Stimulated activated naive CD8-positive, alpha-beta T cell treated with anti-CD3 and anti-CD28 coated beads, Interleukin-15, Interleukin-2, amounts not matched to agents 100 U/mL and 50 U/mL, for 24 hours (primary cell): Measurements from ENCODE around the gene SPRED1.
A peak's percentile ranks its signal among the peaks of the same experiment; 100 is the strongest.
"Not testable (repeated sequence)": the region's sequence is repeated elsewhere in the genome, so short reads cannot be mapped to it uniquely, and the experiment has no call there.

Experiments
- ATAC-seq: fragments of 150-1000 bp; cut with Tn5 transposase; one replicate; pipeline ENCODE4 v1.10.0; 2021
- DNase-seq: peaks from one replicate; pipeline ENCODE4 v3.0.0; 2021

Gene SPRED1

DNA sequence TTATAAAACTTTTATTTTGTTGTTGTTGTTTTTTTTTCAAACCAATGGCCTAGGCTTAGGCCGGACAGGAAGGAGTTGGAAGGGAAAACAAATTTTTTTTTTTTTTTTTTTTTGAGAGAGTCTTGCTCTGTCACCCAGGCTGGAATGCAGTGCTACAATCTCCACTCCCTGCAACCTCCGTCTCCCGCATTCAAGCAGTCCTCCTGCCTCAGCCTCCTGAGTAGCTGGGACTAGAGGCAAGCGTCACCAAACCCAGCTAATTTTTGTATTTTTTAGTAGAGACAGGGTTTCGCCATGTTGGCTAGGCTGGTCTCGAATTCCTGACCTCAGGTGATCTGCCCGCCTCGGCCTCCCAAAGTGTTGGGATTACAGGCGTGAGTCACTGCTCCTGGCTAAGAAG is 15.6 kb upstream of the SPRED1 start:
- DNase-seq, ATAC-seq: not testable (repeated sequence)

DNA sequence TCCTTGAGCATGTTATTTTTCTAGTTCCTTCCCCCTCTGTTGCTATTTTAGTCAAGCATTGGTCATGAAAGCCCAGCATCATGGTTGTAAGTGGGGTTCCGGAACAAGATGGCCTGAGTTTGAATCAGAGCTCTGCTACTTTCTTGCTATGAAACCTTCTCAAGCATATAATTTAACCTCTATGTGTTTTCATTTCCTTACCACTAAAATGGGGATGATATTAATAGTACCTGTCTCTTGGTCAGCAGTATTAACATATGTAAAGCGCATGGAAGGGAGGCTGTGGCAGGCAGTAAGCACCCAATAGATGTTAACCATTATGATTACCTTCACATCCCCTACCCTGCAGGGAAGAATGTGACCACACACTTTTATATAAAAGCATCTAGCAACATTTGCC is 14.3 kb upstream of the SPRED1 start:
- ATAC-seq: no peak
- DNase-seq: no peak

DNA sequence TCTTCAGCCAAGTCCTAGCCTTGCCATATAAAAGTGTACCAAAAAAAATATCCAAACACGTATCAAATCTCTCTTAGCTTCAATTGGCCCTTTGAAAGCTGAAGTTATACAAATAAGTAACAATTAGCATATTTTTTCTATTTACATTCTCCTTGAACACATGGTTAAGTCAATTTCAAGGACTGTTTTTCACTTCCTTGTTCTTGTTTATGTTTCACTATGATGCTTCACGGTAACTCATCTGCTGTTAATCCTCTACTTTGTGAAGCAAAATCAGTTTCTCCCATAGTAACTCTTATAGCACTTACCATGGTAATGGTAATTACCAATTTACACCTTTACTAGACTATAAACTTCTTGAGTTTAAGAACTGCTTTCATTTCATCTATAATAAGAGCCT is 10.6 kb upstream of the SPRED1 start:
- DNase-seq (no peak), ATAC-seq (no peak)

DNA sequence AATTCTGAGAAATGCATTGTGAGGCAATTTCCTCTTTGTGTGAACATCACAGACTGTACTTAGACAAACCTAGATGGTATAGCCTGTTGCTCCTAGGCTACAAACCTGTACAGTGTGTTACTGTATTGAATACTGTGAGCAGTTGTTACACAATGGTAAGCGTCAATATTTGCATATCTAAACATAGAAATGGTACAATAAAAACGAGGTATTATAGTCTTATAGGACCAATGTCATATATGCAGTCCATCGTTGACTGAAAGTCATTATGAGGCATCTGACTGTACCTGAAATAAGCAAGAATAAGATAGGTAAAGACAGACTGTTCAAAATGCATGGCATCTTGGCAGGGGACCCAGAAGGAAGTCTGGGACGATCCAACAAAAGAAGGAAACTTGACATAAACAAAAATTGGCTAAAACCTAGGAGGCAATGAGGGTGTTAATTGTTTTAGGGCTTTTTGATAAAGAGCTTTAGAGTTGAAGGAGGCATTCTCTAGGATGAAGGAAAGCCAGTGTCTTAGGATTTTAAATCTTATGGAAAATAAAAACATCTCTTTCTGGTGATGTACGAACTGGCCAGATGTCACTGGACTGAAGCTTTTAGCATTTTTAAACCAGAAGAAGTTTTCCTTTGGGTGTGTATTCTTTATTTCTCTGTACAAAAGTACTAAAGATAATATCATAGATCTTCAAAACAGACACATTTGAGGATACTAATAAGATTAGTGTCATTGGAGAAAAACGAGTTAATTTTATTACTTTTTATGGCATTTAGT is 9.2 kb upstream of the SPRED1 start:
- ATAC-seq: no peak
- no peak for DNase-seq

DNA sequence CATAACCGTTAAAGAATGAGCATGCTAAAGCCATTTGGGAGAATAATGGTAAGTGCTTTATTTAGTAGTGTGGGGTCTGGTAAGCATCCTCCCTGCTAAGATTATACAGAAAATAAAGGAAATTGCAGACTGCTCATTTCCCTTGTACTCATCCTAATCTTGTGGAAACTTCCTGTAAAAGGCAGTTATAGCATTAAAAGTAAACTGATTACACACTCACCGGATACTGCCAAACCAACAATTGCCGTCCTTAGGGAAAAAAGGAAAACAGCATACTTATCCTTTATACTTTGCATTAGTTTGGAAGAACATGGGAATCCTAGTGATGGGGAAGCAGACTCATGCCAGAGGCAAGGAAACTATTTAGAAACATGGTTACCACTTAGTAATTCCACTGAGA is 5.3 kb upstream of the SPRED1 start:
- no peak for ATAC-seq

DNA sequence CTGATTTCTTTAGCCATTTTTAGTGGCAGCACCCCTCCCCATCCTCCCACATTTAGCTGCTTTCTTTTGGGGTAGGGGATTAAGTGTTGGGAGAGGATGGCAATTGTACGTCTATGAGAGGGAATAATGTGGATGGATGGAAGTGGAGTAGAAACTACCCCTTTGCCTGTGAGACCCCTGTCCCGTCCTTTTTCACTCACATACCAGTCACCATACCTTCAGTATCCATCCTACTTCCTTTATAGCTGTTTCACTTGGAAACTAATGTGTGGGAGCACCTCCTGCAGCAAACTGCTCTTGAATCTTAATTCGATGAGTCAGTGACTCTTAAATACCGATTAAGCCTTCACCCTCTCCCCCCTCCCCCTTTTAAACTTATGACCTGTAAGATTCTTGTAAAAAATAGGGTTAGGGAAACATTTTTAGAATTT is 730 bp downstream of the SPRED1 start:
- ATAC-seq: peak; percentile 29

More for the DNA sequence above, 5.3 kb upstream of the SPRED1 start:
- DNase-seq: no peak

DNA sequence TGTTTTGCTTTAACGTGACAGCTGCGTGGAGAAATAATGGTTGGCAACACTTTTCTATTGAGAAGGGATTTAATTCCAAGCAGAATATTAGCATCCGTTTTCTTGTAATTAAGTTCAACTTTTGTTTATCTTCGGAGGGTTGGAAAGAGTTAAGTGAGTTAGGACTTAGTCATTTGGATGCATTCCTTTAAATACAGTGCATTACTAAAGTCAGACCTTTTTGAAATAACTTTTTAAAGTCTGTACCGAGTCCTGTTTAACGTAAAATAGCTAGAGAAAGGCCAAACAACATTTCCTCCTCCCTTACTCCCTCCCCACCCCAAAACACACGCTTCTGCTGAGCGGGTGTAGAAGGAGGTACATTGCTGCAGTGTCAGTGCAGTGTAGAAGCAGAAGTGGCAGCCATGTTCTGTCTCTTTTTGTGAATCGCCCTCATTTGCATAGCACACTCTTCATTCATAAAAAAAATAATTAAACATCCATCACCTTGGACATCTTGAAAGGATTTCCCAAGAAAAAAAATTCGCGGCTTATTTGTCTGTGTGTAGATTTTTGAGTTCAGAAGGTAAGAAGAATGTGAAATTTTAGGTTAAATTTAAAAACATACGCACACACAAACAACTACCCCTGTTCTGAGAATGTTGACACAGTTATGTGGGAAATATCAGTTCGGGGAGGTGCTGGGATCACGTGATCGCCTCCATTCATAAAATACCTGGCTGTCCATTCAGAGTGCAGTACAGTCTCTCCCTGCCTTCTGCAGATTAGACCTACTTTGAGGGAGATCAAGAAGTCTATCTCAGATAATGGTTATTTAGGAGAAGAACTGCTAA is 1.6 kb downstream of the SPRED1 start:
- ATAC-seq (peak; percentile 48), DNase-seq (peak; percentile 15)

More for the DNA sequence above, 730 bp downstream of the SPRED1 start:
- peak; percentile 7 for DNase-seq

DNA sequence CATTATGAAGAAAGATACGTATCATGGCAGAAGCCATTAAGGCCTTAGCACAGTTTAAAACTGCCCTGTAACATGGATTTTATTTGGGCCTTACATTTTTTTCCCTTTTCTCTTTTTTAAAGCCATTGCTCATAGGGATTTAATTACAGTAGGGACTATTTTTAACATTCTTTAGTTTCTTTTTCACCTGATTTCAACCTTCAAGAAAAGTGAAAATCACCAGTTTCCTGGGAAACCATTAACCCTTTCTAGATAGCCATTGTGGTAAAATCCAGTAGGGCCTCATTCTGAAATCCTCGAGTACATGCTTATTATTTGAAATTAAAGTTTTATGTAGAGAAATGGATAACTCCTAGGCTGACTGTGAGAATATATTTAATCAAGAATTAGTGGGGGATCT is 3.1 kb downstream of the SPRED1 start:
- ATAC-seq: no peak
- no peak for DNase-seq

DNA sequence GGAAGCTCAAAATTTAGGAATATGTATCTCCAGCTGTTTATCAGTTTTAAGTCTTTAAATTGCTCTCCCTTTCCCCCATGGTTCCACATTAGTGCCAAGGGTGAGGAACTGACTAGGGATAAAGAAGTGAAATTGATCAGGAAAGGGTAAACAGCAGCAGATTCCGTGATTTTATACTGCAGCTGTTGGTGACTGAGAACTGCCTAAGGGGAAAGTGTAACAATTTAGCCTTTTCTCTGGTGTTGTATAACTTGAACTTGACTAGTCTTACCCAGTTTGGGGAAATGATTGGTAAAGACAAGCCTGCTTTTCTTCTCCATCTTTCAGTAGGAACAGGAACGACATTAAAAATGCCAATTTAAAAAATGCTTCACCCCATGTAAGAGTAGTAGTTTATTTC is 5.0 kb downstream of the SPRED1 start:
- DNase-seq (no peak), ATAC-seq (no peak)

DNA sequence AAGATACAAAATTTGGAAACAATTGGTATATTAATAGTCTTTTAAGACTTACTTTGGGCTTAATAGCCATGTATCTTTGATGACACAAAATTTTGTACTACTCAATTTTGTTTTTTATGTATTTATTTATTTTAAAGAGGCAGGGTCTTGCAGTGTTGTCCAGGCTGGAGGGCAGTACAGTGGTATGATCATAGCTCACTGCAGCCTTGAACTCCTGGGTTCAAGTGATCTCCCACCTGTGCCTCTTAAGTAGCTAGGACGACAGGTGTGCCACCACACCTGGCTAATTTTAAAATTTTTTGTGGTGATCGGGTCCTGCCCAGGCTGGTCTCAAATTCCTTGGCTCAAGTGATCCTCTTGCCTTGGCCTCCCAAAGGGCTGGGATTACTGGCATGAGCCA is 6.5 kb downstream of the SPRED1 start:
- no peak for ATAC-seq
- no peak for DNase-seq

DNA sequence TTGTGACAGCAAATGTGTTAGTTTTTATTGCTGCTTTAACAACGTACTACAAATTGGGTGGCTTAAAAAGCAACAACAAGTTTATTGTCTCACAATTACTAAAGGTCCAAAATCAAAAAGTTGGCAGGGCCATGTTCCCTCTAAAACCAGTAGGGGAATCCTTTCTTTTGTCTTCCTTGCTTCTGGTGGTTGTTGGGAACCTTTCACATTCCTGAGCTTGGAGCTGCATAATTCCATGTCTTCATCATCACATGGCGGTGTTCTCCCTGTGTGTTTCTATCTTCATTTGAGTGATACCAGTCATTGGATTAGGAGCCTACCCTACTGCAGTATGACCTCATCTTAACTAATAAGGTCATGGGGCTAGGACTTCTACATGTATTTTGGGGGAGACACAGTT is 7.4 kb downstream of the SPRED1 start:
- ATAC-seq: no peak
- no peak for DNase-seq

DNA sequence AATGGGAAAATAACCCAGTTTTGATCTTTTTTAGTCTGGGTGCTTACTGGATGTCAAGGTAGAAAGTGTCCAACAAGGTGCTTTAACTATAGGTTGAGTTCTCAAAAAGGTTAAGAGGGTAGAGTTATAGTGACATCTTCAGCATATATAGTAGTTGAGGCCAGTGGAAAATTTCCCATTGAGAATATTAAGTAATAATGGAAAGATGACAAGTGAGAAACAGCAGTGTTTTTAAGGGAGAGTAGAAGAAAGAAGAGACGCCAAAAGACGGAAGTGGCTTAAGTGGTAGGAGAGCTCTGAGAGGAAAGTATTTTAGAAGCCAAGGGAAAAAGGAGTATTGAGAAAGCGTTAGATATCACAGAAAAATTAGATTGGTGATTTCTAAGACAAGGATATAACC is 10.6 kb downstream of the SPRED1 start:
- ATAC-seq (no peak), DNase-seq (no peak)

DNA sequence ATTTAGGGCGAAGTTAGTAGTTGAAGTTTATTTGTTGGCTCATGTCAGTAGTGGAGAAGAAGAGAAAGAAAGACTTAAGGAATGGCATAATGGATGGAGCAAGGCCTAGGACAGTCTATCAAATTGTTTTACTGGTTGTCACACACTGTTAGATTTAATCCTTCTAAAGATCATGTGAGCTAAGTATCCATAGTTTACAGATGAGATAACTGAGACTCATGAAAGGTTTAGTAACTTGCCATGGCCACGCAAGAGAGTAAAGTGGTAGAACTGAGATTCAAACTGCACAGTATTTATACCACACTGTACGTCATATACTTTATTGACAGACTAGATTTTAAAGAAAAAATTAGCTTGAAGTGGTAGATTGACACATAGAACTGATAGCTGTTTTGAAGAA is 11.4 kb downstream of the SPRED1 start:
- ATAC-seq (no peak), DNase-seq (no peak)

DNA sequence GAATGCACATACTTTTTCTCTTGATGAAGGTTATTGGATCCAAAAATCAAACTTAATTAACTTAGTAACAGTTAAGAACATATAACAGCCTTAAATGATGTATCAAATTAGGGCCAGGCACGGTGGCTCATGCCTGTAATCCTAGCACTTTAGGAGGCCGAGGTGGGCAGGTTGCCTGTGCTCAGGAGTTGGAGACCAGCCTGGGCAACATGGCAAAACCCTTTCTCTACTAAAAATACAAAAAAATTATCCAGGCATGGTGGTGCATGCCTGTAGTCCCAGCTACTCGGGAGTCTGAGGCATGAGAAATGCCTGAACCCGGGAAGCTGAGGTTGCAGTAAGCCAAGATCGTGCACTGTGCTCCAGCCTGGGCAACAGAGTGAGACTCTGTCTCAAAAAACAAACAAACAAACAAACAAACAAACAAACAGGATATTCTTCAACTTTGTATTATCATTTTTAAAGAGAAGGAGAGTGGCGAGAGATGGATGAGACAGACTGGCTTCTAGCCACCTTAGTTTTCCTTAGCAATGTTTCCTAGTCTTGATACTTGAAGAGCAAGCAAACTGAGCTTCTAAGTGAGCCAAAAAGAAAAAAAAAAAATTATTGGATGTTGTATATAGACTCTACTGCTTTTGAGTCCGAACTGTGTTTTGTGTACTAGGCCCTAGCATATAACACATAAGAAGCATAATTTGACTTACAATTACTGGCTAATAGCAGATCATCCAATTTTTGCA is 13.8 kb downstream of the SPRED1 start:
- DNase-seq (no peak), ATAC-seq (no peak)

DNA sequence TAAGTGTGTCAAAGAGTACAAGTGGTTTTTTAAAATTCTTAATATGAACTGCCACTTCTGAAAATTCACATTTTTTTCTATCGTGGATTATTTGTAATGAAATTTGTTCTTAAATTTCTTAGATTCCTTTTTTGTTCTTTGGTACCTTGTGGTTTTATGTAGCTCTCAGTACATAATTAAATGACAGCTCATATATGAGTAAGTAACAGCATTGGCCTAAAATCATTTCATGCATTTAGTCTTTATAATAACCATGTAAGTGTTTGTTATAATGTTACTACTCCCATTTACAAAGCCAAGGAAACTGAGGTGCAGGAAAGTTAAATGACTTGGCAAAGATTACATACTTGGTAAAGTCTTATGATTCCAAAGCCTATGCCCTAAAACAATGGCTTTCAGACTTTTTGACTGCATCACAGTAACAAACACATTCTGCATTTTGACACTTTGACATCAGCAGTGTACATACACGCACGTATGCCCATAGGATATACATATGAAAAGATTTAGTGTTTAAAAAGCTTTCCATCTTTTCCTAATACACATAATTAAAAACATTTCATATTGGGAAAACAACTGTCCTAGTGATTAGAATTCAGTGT is 14.9 kb downstream of the SPRED1 start:
- DNase-seq: no peak
- no peak for ATAC-seq

DNA sequence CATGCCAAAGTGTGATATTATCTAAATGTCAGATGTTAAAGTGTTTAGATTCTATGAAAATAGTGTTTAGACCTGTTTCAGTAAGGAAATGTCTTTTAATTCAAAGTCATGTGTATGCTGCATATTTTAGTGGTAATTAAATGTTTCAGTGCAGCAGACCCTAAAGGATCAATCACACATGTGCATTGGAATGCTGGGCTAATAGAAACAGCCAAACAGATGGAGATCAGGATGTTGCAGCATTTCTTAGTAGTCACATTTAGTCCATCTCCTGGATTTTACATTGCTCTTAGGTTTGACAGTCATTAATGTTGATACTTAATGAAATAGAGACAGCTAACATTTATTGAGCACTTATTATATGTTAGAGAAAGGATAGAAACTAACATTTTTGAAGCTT is 18.5 kb downstream of the SPRED1 start:
- DNase-seq (no peak), ATAC-seq (no peak)

DNA sequence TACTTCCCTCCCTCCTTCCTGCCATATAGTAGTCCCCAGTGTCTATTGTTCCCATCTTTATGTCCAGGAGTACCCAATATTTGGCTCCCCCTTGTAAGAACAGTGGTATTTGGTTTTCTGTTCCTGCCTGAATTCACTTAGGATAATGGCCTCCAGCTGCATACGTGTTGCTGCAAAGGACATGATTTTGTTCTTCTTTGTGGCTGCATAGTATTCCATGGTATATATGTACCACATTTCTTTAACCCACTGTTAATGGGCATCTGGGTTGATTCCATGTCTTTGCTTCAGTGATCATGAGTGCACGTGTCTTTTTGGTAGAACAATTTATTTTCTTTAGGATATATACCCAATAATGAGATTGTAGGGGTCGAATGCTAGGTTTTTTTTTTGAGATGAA is 19.3 kb downstream of the SPRED1 start:
- ATAC-seq (no peak), DNase-seq (no peak)

DNA sequence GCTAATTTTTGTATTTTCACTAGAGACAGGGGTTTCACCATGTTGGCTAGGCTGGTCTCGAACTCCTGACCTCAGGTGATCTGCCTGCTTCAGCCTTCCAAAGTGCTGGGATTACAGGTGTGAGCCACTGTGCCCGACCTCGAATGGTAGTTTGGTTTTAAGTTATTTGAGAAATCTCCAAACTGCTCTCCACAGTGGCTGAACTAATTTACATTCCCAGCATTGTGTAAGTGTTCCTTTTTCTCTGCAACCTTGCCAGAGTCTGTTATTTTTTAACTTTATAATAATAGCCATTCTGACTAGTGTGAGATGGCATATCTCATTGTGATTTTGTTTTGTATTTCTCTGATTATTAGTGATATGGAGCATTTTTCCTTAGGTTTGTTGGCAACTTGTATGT is 19.8 kb downstream of the SPRED1 start:
- not testable (repeated sequence) for DNase-seq, ATAC-seq

DNA sequence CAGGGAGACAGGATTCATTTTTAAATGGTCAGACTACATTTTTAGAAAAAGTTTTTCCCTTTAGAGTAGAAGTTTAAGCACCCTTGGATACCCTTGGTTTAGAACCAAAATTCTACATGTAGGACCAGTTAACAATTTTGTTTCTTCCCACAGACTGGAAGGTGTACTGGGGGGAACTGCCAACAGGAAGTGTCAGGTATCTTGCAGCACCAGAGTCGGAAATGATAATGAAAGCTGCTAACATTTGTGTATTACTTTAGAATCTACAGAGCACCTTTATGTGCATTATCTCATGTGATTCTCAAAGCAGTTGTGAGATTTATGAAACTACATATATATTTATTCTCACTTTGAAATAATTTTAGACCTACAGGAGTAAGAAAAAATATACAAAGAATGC is 21.5 kb downstream of the SPRED1 start:
- DNase-seq: no peak
- ATAC-seq: no peak

DNA sequence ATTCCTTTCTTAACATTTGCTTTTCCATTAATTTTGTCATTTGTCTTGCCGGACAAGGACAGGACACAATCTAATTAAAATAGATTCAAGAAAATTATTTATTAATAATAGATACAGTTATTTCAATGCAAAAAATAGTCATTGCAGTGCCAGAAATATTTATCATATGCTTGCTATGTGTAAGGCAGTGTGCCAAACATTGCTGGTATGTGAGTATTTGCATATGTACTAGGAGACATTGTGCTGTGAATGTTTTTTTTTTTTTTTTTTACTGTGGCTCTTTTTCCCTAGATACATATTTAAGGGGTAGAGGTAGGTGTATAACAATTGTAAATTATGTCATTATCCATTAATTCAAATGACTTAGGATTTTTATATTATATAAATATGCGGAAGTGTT is 23.3 kb downstream of the SPRED1 start:
- no peak for DNase-seq
- no peak for ATAC-seq

DNA sequence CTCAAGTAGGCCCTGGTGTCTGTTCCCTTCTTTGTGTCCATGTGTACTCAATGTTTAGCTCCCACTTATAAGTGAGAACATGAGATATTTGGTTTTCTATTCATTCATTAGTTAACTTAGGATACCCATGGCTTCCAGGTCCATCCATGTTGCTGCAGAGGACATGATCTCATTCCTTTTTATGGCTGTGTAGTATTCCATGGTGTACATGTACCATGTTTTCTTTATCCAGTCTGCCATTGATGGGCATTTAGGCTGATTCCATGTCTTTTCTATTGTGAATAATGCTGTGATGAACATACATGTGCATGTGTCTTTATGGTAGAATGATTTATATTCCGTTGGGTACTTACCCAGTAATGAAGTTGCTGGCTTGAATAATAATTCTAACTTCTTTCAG is 24.6 kb downstream of the SPRED1 start:
- DNase-seq, ATAC-seq: not testable (repeated sequence)

DNA sequence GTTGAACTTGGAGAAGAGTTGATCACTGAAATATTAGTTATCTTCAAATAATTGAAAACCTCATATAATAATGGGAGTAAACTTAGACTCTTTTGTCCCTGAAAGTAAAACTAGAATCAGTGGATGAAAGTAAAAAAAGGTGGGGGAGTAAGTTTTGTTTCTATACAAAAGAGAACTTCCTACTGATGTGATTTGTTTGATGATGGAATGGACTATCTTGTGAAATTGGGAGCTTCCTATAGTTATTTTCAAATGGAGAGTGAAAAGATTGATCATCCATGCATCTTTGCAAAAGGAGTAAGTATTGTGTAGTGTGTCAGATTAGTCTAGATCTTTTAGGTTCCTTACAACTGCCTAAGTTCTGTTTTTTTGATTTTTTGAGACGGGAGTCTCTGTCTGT is 28.4 kb downstream of the SPRED1 start:
- no peak for DNase-seq
- no peak for ATAC-seq
